NOMO-1 treated with DMSO at 0.1 percent for 48 hours (cell line): Measurements from ENCODE around the gene TOR1AIP2.

Source experiments
- DNase-seq: peaks from one replicate; lab custom pipeline; 2025; ENCODE audit not compliant: unreplicated experiment; lab: John Stamatoyannopoulos, UW

The TOR1AIP2 gene

GRCh38 chr1:179826626-179827280 is 50.9 kb downstream of the TOR1AIP2 start:
- DNase-seq: no peak

- DNase-seq: no peak
Observed at GRCh38 chr1:179825798-179826460, 51.7 kb downstream of the TOR1AIP2 start.

GRCh38 chr1:179825206-179825605 is 52.4 kb downstream of the TOR1AIP2 start:
- DNase-seq: no peak

DNA sequence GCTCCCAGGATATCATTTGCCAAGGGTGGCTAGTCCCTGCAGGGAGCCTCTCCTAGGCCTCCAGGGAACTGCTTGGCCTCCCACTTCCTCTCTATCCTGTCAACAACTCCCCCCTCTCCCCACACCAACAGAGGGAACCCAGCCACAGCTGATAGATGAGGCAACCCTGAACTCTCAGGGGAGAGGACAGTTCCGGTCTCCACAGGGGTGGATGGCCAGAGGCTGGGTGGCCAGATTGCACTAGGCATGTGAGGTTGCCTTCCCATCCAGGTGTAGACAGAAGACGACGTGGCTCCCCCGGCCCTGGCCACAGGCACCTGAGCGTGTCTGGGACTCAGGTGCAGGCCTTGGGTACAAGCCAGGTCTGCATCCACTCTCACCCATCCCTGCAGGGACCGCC is 53.3 kb downstream of the TOR1AIP2 start:
- DNase-seq: peak; percentile 19

DNA sequence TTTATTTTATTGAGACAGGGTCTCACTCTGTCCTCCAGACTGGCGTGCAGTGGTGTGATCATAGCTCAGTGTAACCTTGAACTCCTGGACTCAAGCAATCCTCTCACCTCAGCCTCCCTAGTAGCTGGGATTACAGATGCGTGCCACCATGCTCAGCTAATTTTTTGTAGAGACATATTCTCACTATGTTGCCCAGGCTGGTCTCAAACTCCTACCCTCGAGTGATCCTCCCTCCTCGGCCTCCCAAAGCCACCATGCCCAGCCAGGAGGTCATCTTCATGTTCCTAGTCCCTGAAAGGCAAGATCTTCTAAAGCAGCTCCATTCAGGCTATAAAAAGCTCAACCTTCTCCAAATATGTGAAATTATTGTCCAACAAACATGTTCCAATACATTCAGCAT is 53.9 kb downstream of the TOR1AIP2 start:
- DNase-seq: no peak

GRCh38 chr1:179822065-179822464 is 55.5 kb downstream of the TOR1AIP2 start:
- no peak for DNase-seq

DNA sequence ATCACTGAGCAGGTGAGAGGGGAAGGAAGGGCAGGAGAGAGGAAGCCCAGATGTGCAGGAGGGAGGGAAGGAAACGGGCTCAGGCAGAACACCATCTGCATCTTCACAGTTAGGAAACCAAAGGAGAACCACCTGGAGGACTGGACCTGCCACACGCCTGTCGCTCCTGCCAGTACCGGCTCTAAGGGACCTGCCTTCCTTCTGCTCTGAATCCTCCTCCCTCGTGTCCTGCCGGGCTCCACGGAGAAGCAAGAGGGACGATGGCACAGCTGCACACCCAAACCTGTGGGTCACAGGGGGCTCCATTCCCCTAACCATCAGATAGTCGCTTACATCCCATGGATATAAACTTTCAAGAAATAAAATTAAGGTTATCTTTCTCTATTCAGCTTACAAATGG is 56.1 kb downstream of the TOR1AIP2 start:
- DNase-seq: no peak

DNA sequence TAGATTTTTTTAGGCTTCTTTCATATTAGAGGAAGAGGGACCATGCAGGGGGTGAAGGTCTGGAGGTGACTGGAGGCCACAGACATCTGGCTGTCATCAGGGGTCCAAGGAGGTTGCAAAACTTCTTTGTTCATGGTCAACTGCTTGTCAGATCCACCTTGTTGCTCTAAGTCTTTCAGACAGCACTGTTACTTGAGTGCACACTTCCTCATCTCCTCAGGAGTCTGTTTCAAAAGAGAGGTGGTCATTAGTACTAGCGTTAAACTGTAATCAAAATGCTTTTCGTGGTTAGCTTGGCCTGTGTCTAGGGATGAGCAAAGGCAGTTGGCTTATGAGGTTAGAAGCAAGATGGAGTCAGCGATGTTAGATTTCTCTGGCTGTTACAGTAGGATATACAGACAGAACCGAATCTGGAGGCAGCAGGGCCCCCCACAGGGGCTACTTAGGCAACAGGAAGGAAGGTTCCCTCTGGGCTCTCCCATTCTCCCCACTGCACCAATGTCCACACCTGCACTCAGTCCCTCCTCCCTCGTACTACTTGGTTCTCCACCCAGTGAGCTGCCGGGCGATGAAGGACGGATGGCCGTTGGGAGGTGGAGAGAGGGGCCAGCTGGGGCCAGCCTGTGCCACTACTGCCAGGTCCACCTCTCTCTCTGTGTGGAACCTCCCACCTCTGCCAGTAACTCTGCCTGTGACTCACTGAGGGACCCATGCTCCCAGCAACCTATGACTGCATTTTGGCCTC is 57.2 kb downstream of the TOR1AIP2 start:
- DNase-seq: peak; percentile 89

DNA sequence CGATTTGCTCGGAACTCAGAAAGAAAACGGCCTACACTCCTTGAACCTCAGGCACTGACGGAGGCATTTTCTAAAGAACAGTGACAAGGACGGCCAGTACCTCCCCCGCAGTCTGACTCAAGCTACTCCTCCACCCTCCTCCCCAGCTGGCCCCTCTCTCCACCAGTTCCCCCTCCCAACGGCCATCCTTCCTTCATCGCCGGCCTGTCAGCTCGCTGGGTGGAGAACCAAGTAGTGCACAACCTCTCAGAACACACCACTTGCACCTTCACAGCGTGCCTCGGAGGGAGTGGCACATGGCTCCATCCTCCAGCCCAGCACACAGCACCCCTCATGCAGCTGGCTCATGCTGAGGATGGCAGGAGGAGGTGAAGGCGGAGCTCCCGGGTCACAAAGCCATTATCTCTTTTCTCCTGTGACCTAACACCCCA is 58.8 kb downstream of the TOR1AIP2 start:
- no peak for DNase-seq

DNA sequence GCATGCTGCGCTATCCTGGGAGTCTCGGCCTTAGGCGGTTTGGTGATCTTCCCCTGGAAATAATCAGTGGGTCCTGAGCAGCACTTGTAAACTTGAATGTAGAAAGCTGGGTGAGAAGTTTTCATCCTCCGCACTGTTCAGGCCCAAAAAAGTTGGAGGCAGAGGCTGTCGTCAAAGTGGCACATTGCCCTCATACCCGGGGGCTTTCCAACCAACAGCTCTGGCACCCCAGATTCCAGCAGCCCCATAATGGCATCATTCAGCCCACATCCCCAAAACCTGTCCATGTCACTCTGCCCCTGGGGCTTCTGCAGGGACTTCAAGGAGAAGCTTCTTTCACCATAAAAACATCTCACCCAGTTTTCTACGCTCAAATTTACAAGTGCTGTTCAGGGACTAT is 59.3 kb downstream of the TOR1AIP2 start:
- no peak for DNase-seq

GRCh38 chr1:179817789-179818188 is 59.8 kb downstream of the TOR1AIP2 start:
- DNase-seq: no peak

GRCh38 chr1:179817056-179817455 is 60.5 kb downstream of the TOR1AIP2 start:
- no peak for DNase-seq

- no peak for DNase-seq
Observed at GRCh38 chr1:179816196-179816960, 61.2 kb downstream of the TOR1AIP2 start.

DNA sequence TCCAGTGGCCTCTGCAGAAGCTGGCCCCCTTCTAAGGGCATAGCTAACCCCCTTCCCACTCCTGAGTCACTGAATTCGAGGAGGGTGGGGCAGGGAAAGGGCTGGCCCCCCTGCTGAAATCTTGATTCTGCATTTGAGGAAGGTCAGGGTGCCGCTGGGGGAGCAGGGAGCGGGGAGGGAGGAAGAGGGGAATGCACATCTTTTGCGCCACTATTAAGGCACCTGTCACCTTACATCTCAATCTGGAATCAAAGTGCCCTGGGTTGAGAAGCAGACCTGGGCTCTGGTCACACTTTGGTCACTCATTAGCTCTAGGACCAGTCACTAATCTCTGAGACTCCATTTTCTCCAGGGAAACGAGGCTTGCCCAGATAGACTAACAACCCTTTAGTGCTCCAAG is 62.0 kb downstream of the TOR1AIP2 start:
- no peak for DNase-seq

DNA sequence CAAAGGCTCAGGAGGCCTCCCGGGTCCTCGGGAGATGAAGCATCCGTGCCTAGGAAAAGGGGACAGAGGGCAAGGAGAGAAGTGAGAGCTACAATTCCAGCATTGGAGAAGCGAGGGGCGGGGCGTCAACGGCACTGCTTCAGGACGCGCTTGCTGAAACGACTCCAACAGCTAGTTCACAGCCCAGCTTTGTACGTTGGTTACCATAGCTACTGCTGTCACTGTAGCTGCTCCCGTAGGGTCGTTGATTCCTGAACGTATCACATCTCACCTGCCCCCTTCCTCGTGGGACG is 63.1 kb downstream of the TOR1AIP2 start:
- no peak for DNase-seq

- DNase-seq: no peak
Observed at GRCh38 chr1:179813626-179814545, 63.7 kb downstream of the TOR1AIP2 start.

DNA sequence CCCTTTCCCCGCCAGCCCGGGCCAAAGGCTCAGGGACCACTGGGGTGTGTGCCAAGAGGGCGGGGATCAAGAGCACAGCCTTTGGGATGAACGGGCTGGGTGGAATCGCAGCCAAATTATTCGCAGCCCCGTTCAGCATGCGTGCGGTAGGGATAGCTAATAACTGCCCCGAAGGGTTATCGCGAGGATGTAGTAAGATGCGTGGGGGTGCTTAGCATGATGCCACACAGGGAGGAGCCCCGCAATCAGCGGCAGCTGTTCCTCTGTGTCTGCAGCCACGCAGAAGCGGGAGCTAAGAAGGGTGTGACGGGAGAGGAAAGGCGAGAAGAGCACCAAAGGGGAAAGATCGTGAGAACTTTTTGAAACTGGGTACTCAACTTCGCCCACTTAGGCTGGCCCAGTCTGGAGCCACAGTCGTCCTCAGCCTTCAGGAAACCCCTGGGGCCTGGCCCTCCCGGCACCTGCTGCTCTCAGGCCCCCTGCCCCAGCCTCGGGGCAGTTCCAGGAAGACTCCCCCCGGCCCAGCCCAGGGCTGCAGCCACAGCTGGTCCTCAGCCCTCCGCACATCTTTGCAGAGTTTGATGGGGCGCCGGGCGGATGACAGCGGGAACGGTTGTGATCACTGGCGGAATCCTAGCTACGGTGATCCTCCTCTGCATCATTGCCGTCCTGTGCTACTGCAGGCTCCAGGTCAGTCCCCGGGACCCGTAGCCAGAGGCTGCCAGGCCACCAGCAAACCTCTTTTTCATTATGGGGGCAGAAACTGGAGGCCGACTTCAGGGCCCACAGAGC is 64.9 kb downstream of the TOR1AIP2 start:
- DNase-seq: no peak

DNA sequence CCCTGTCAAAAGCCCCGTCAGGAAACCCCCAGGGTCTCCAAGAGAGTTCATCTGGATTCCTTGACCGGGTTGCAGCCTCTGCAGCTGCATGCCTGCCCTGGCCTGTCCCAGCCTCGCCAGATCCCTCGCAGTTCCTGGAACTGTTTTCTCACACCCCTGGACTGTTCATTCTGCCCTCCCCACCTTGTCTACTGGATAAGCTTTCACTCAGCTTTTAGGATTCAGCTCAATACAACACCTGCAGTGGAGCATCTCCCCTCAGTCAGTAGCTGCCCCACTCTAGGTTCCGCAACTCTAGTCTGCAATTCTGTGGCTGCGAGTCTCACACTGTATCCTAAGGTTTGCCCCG is 67.3 kb downstream of the TOR1AIP2 start:
- DNase-seq: no peak

DNA sequence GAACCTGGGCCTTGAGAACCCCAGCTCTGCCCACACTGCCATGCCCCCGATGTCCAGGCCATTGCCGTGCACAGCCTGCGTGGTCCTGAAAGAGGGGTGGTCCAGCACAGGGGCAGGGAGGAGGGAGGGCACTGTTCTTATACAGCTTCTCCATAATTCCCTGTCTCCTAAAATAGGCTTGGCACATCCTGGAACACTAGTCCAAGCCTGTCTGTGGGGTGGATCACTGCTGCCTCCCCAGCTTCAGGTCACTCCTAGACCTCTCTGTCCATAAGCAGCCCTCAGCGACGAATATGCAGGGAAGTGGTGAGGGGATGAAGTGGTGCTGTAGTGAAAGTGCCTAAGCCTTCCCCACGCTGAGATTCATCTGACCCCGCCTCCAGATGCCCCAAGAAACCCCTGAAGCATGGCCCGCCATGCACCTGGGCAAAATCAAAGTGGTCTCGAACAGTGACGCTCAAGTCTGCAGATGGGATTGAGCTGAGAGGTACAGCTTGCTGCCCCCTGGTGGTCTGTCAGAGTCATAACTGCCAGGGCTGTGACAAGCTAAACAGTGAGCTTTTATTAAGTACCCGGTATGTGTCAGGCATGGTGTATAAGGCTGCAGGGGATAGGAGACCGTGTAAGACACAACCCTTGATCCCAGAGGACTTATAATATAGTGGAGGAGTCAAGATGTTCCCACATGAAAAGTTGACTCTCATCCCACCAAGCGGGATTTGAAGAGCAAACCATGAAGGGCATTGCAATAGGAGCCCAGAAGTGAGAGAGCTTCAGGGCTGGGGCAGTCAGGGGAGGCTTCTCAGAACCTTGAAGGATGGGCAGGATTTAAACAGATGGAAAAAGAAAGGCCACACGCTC is 67.9 kb downstream of the TOR1AIP2 start:
- DNase-seq: peak; percentile 66
